ENCODE measurements around the gene CES3.

DNA sequence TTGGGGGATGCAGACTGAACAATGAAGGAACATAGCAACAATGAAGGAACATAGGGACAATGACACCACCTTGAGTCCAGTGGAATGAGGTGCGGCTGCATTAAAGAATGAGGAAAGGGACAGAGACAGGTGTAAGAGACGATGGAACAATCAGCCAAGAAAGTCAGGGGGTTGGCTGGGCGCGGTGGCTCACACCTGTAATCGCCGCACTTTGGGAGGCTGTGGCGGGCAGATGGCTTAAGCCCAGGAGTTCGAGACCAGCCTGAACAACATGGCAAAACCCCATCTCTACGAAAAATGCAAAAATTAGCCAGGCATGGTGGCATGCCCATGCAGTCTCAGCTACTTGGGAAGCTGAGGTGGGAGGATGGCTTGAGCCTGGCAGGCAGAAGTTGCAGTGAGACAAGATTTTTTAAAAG is 54.3 kb downstream of the CES3 start:
- TF ChIP-seq, protein P1, sequence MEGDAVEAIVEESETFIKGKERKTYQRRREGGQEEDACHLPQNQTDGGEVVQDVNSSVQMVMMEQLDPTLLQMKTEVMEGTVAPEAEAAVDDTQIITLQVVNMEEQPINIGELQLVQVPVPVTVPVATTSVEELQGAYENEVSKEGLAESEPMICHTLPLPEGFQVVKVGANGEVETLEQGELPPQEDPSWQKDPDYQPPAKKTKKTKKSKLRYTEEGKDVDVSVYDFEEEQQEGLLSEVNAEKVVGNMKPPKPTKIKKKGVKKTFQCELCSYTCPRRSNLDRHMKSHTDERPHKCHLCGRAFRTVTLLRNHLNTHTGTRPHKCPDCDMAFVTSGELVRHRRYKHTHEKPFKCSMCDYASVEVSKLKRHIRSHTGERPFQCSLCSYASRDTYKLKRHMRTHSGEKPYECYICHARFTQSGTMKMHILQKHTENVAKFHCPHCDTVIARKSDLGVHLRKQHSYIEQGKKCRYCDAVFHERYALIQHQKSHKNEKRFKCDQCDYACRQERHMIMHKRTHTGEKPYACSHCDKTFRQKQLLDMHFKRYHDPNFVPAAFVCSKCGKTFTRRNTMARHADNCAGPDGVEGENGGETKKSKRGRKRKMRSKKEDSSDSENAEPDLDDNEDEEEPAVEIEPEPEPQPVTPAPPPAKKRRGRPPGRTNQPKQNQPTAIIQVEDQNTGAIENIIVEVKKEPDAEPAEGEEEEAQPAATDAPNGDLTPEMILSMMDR (IDR thresholded peaks at IDR 0.05; ENCODE audit: low read length): no peak
- no peak for TF ChIP-seq EZH2 (IDR thresholded peaks at IDR 0.05; ENCODE audit: borderline replicate concordance, low read length)
